Measurements from ENCODE around the gene TCN1.

Gene TCN1

DNA sequence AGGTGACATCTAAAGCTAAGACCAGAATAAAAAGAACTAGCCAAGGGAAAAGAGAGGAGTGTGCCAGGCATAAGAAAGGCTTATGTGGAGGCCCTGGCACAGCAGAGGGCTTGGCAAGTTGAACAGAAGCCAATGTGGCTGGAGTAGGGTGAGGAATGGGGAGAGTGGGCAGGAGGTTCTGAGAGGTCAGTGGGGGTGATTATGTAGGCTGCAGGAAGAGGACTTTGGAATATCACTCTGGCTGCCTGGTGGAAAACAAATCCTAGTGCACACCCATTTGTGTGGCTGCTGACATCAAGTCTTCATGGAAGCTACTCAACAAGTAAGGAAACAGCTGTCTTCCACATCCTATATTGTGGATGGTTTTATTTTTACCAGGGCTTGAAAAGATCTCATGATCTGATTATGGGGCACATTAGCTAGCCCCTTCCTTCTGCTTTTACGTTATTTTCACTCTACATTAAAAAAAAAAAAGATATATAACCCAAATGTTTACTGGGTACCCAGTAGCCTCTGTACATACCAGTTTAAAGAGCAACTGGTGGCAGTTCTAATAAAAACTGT is 59.2 kb downstream of the TCN1 start:
- no peak for DNase-seq

DNA sequence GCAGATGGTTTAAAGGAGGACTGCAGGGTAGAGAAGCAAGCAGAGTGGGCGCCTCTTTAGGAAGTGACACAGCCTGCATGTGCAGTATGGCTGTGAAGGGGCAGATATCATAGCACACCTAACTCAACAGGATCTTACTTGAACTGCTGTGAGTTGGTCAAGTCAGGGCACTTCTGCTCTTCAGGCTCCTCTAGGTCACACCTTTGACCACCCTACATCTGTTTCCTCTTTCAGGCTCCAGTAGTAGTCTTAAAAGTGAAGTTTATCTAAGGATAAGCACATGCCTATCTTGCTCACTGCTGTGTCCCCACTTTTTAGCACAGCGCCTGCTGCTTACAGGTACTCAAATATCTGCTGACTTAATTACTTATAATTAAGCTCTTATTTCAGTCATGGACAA is 62.2 kb downstream of the TCN1 start:
- no peak for DNase-seq

Measured in activated CD4-positive, alpha-beta T cell treated with anti-CD3 and anti-CD28 coated beads for 1 hour (primary cell).